Stimulated activated memory B cell treated with anti-CD40 and anti-IgM and Interleukin-4, amounts not matched to agents 10 μg/mL and 1 μg/mL and 100 μg/mL, for 72 hours (primary cell): ENCODE results near the gene SPNS2.

Source experiments
- ATAC-seq: fragments of 150-1000 bp; cut with Tn5 transposase; 2 replicates; pipeline ENCODE4 v1.10.0; 2021
- H3K27ac Mint-ChIP-seq: one replicate; pipeline ENCODE4 v1.8.0; 2022; ENCODE audit warnings: mild to moderate bottlenecking, mixed read lengths
- H3K27me3 Mint-ChIP-seq: one replicate; pipeline ENCODE4 v1.8.0; 2022; ENCODE audit warnings: mixed read lengths
- H3K36me3 Mint-ChIP-seq: one replicate; pipeline ENCODE4 v1.8.0; 2022; ENCODE audit warnings: mixed read lengths
- H3K4me1 Mint-ChIP-seq: one replicate; pipeline ENCODE4 v1.8.0; 2022; ENCODE audit warnings: mixed read lengths
- H3K4me3 Mint-ChIP-seq: one replicate; pipeline ENCODE4 v1.8.0; 2022; ENCODE audit warnings: mild to moderate bottlenecking, moderate library complexity, mixed read lengths
- H3K9me3 Mint-ChIP-seq: one replicate; pipeline ENCODE4 v1.8.0; 2022; ENCODE audit warnings: mixed read lengths

SPNS2 gene

DNA sequence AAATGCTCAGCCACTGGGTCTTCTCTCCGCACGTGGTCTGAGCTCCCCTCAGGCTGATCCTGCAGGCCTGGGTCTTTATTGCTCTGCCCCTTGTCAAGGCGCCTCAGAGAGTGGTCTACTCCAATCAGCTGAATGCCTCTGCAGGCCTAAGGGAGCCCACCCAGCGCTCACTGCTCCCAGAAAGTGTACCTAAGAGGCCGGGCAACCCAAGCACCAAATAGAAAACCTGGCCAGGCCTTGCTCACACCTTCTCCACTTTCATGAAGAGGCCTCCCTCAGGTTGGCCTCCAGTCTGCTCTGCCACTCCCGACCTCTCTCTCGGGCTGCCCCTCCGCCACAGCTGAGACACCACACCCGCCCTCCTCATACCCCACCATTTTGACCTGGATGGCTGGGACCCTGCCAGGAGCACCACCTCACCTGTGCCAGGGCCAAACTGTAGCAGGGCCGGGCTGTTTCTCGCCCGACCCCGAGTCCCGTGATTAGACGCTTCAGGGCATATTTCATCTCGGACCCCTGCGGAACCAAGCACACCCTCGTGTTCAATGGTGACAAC is 55.8 kb downstream of the SPNS2 start:
- peak; percentile 1 for ATAC-seq
- Mint-ChIP-seq H3K27me3 (no peaks in the 10 kb centered on the region), H3K9me3 (no peaks in the 10 kb centered on the region), H3K4me1 (peaks cover 37% of the 10 kb centered on the region), H3K4me3 (peak overlapping the region; percentile 97), H3K36me3 (peaks cover 26% of the 10 kb centered on the region), H3K27ac (peak overlapping the region; percentile 94)

DNA sequence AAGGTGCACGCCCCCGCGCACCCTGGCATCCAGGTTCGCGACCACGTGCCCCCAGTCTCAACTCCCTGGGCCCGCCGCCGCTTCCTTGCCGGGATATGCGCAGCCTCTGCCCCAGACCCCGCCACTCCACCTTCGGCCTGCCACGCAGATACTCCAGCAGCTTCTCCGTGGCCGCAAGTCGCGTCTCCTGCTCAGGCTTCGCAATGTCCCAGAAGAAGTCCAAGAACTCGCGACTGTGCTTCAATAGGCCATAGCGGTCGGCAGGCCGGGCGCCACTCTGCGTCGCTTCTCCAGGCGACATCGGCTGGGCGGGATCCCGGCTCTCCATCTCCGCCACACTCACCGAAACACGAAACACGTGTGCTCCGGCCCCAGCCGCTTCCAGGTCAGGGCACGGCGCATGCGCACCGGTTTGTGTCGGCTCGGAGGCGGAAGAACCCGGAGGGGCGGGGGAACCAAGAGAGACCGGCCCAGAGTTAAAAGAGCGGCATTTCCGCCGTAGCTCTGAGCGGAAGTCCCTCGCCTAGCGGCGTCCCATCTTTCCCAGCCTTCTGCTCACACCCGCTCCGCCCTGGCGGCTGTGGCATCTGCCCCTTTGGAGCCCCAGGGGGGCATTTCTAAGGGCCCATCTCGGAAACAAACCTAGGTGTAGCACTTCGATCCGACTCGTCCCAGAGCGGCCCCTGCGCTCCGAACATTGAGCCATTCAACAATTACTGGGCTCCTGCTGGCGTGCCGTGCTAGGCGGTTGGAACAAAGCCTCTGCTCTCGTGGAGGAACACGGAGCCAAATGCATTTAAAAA is 56.5 kb downstream of the SPNS2 start, which contains the start of gene MYBBP1A:
TSS of gene MYBBP1A (minus strand) at position 388 of the 803 bp plus-strand sequence. CDS start at position 328, 60 bp downstream.
- Mint-ChIP-seq H3K4me3 (peak within 1 kb of the TSS; percentile 97), H3K9me3 (no peaks in the 10 kb centered on the region), H3K4me1 (peaks cover 37% of the 10 kb centered on the region), H3K27ac (peak within 1 kb of the TSS; percentile 94), H3K27me3 (no peaks in the 10 kb centered on the region), H3K36me3 (peaks cover 20% of the 10 kb centered on the region)
- ATAC-seq: peak; percentile 96

DNA sequence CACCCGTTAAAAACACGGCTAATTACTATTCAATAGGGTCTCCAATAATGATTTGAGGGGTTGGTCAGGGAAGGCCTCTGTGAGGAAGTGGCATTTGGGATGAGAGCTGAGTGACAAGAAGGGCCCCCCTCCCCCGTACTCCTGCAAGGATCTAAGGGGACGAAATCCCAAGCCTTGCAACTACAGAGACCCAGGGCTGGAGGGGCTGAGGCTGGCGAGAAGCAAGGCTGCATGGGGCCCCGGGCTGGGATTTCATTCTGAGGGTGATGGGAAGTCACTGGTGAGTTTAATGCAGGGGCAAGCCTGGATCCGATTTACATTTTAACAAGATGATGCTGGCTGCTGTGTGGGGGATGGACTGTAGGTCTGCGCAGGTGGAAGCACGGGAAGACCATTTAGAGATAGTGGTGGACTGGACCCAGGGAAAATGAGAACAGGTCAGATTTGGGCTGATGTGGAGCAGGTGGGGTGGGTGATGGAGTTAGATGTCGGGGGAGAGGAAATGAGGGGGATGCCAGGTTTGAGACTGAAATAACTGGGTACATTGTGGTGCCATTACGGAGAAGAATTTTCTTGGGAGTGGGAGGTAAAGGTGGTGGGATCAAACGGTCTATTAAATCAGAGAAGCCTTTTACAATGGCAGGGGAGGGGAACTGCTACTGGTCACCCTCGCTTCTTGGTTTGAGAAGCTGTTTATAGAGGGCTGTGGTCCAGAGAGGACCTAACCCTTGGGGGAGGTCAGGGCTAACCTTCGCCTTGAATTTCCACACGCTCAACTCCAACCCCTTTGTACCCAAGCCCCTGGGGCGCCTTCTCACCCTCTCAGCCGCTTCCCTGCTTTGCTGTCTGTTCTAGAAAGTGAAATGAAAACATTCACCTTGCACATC is 57.4 kb downstream of the SPNS2 start:
- ATAC-seq: no peak
- H3K9me3 Mint-ChIP-seq: no peaks in the 10 kb centered on the region
- no peaks in the 10 kb centered on the region for H3K27me3 Mint-ChIP-seq
- peak overlapping the region; percentile 94 for H3K27ac Mint-ChIP-seq
- H3K36me3 Mint-ChIP-seq: peaks cover 13% of the 10 kb centered on the region
- peak overlapping the region; percentile 97 for H3K4me3 Mint-ChIP-seq
- H3K4me1 Mint-ChIP-seq: peaks cover 37% of the 10 kb centered on the region

DNA sequence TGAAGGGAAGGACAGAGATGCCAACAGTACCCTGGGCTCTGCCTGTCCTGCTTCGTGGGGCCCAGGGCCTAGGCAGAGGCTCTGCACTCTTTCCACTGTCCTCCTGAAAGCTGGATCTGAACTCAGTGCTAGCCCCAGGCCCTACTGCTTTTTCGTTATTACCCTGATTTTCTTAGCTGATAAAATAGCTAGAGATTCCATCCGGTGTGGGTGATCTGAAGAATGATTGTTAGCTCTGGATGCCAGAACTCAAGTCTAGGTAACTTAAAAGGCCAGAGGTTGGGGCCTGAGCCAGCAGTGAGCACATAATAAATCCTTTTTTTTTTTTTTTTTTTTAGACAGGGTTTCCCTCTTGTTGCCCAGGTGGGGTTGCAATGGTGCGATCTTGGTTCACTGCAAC is 58.3 kb downstream of the SPNS2 start:
- H3K4me1 Mint-ChIP-seq: peaks cover 44% of the 10 kb centered on the region
- no peaks in the 10 kb centered on the region for H3K9me3 Mint-ChIP-seq
- ATAC-seq: no peak
- peaks cover 4% of the 10 kb centered on the region for H3K36me3 Mint-ChIP-seq
- no peaks in the 10 kb centered on the region for H3K27me3 Mint-ChIP-seq
- no peak overlapping the region for H3K4me3 Mint-ChIP-seq
- no peak overlapping the region for H3K27ac Mint-ChIP-seq

DNA sequence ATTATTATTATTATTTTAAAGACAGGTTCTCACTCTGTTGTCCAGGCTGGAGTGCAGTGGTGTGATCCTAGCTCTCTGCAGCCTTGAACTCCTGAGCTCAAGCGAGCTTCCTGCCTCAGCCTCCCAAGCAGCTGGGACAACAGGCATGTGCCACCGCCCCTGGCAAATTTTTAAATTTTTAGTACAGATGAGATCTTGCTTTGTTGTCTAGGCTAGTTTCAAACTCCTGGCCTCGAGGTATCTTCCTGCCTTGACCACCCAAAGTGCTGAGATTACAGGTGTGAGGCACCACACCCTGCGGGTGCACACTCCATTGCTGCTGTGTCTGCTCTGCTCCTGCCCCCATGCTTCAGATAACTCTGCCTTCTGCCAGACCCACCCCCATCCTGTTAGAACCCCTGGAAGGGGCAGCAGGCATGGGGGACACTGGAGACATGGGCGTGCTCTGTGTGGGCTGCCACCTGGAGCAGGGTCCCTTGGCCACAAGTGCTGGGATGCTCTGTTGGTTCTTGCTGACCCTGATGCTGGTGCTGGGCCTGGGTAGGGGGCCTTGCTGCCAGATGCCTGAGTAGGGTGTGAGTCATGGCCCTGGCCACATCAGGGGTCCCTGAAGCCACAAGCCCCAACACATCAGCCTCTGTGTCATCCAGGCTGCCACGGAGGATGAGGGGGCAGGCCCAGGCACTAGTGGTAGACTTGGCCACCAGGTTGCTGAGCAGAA is 59.1 kb downstream of the SPNS2 start:
- no peak for ATAC-seq
- Mint-ChIP-seq H3K27me3 (no peaks in the 10 kb centered on the region), H3K27ac (no peak overlapping the region), H3K4me1 (peaks cover 51% of the 10 kb centered on the region), H3K4me3 (no peak overlapping the region), H3K36me3 (no peaks in the 10 kb centered on the region), H3K9me3 (no peaks in the 10 kb centered on the region)

DNA sequence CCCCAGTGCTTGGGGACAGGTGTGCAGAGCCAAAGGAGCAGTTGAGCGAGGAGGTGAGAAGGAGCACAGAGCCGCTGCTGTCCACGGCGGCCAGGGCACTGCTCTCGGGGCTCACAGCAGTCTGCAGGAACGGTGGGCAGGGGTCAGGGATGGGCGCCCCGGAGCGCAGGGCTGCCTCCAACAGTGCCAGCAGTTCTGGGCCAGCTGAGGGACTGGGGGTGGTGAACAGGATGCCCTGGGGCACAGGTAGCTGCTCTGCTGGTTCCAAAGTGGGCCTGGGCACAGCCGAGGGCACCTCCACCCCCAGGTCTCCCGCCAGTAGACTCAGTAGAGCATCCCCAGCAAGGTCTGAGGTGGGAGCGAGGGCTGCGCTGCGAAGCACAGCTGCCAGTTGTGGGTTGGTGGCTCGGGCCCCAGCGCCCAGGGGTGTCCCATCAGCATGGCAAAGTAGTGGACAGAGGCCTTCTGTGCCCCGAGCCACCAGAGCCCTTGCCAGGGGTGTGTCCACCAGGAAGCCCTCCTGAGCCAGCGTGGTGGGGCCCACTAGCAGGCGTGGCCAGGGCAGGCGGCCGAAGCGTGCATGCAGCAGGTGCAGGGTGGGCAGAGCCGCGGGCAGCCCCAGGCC is 59.8 kb downstream of the SPNS2 start:
- peaks cover 58% of the 10 kb centered on the region for H3K4me1 Mint-ChIP-seq
- H3K27ac Mint-ChIP-seq: no peak overlapping the region
- no peaks in the 10 kb centered on the region for H3K27me3 Mint-ChIP-seq
- no peaks in the 10 kb centered on the region for H3K9me3 Mint-ChIP-seq
- no peaks in the 10 kb centered on the region for H3K36me3 Mint-ChIP-seq
- no peak for ATAC-seq
- H3K4me3 Mint-ChIP-seq: no peak overlapping the region

DNA sequence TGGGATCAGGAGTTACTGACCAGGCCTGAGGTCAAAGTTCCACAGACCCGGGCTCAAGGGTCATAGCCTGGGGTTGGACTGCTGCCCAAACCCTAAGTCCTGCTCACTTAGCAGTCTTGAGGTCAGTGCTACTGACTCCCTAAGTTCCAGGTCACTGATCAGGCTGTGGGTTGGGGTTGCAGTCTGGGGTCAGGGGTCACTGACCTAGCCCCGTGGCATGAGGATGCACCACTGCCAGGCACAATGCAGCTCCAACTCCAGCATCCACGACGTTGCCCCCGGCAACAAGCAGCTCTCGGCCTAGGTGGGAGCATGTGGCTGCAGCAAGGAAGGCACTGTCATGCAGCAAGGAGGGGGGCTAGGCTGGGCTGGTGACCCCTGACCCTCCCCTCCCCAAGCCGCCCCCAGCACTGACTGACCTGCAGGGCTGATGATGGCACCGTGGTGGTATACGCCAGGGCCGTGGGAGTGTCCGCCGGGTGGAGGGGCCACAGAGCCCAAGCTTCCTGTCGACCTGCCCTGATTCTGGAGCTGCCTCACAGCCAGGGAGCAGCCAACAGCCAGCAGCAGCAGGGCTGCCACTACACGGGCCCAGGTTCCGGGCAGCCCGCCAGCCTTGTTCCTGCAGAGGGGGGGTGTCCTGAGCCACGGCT is 60.6 kb downstream of the SPNS2 start:
- Mint-ChIP-seq H3K9me3 (no peaks in the 10 kb centered on the region), H3K36me3 (no peaks in the 10 kb centered on the region), H3K4me3 (no peak overlapping the region), H3K4me1 (peaks cover 54% of the 10 kb centered on the region), H3K27me3 (no peaks in the 10 kb centered on the region), H3K27ac (no peak overlapping the region)
- no peak for ATAC-seq

DNA sequence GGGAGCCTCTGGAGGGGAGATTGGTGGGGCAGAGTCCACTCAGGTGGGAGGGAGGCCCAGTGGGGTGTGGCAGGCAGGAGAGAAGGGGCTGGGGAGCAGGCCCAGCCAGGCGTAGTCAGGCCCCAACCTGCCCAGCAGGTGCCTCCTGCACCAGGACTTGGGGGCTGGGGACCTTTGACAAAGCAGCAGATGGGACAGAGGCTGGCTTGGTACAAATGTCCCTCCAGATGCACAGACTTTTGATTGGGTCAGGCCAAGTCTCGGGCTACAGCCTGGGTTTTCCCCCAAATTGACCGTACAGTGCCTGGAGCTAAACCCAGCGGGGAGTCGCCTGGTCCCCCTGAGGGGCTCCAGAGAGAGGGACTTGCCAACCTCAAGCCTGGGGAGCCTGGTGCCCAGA is 61.3 kb downstream of the SPNS2 start:
- no peak for ATAC-seq
- no peak overlapping the region for H3K4me3 Mint-ChIP-seq
- peaks cover 47% of the 10 kb centered on the region for H3K4me1 Mint-ChIP-seq
- no peaks in the 10 kb centered on the region for H3K36me3 Mint-ChIP-seq
- no peak overlapping the region for H3K27ac Mint-ChIP-seq
- H3K27me3 Mint-ChIP-seq: no peaks in the 10 kb centered on the region
- H3K9me3 Mint-ChIP-seq: no peaks in the 10 kb centered on the region

DNA sequence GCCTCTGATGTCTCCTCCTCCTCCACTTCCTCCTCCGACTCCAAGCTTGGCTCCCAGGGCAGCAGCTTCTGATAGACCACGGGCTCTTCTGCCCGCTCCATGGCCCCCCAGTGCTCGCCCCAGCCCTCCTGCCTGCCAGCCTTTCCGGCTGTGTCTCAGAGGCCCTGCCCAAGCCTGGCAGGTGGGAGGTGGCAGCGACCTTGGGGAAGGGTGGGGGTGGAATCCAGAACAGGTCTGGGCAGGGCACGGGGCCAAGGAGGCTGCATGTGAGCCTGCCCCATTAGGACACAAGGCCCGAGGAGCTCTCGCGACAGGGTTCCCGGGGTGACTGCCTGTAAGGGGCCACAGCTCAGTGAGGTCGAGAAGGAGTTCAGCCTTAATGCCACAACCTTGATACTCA is 61.7 kb downstream of the SPNS2 start, which contains the start of gene GGT6:
TSS of gene GGT6 (minus strand) at position 157 of the 400 bp plus-strand sequence. CDS start at position 101, 56 bp downstream.
- no peaks in the 10 kb centered on the region for H3K36me3 Mint-ChIP-seq
- no peak within 1 kb of the TSS for H3K4me3 Mint-ChIP-seq
- no peak for ATAC-seq
- no peaks in the 10 kb centered on the region for H3K27me3 Mint-ChIP-seq
- H3K9me3 Mint-ChIP-seq: no peaks in the 10 kb centered on the region
- no peak within 1 kb of the TSS for H3K27ac Mint-ChIP-seq
- peaks cover 46% of the 10 kb centered on the region for H3K4me1 Mint-ChIP-seq

DNA sequence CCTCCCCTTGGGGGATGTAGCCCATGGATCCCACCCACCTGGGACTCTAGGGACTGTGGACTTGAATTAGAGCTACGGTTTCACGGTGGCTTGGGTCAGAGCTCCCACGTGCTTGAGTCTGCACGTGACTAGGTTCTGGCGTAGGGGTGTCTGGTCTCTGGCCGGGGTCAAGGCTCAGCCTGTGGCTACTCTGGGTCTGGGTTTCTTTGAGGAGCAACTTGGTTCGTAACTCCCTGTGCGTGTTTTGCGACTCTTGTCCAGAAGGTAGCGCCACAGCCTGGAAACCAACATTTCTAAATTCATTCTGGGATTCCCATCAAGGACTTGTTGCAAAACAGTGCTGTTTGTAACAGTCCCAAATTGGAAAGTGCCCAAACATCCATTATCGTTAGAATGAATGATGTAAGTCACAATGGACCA is 62.2 kb downstream of the SPNS2 start:
- Mint-ChIP-seq H3K4me3 (no peak overlapping the region), H3K27ac (no peak overlapping the region), H3K27me3 (no peaks in the 10 kb centered on the region), H3K4me1 (peaks cover 46% of the 10 kb centered on the region), H3K36me3 (no peaks in the 10 kb centered on the region), H3K9me3 (no peaks in the 10 kb centered on the region)
- no peak for ATAC-seq

DNA sequence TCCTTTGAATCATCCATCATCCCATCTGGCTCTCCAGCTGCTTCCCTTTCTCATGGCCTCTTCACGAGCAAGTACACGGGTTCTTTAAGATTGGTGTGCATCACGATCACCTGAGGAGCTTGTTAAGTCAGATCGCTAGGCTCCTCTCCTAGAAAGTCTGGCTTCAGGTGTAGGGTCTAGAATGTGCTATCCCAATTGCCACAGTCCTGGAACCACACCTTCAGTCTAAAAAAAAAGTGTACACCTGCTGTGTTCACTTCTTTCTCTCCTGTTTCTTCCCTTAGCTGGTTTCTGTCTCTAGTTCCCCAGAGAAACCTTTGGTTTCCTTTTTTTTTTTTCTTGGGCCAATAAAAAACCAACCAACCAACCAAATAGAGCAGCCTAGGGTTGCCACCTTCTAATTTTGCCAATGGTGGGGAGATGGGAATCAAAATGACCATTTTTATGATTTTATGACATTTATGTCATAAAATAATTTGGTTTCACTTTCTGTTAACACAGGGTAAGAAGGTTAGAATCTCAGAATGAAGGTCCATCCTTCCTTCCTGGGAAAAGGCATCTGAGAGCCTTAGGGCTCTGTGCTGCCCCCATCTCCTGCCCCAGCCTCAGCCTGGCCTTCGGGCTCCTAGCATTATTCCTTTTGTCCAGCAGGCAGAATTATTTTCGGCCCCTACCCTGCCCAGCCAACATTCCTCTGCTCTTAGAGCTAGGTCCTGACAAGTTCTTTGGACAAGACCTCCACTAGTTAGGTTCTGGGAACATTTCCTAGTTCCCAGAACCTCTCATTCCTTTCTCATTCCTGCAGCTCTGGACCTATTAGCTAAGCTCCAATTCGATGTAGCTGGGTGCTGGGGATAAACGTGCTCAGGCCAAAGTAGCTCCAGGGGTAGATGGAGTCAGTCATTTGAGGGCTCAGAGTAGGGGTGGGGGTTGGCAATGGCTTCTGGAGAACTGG is 63.6 kb downstream of the SPNS2 start:
- no peaks in the 10 kb centered on the region for H3K27me3 Mint-ChIP-seq
- no peak overlapping the region for H3K4me3 Mint-ChIP-seq
- H3K27ac Mint-ChIP-seq: peak overlapping the region; percentile 40
- peak; percentile 14 for ATAC-seq
- H3K9me3 Mint-ChIP-seq: no peaks in the 10 kb centered on the region
- peaks cover 44% of the 10 kb centered on the region for H3K4me1 Mint-ChIP-seq
- H3K36me3 Mint-ChIP-seq: no peaks in the 10 kb centered on the region

DNA sequence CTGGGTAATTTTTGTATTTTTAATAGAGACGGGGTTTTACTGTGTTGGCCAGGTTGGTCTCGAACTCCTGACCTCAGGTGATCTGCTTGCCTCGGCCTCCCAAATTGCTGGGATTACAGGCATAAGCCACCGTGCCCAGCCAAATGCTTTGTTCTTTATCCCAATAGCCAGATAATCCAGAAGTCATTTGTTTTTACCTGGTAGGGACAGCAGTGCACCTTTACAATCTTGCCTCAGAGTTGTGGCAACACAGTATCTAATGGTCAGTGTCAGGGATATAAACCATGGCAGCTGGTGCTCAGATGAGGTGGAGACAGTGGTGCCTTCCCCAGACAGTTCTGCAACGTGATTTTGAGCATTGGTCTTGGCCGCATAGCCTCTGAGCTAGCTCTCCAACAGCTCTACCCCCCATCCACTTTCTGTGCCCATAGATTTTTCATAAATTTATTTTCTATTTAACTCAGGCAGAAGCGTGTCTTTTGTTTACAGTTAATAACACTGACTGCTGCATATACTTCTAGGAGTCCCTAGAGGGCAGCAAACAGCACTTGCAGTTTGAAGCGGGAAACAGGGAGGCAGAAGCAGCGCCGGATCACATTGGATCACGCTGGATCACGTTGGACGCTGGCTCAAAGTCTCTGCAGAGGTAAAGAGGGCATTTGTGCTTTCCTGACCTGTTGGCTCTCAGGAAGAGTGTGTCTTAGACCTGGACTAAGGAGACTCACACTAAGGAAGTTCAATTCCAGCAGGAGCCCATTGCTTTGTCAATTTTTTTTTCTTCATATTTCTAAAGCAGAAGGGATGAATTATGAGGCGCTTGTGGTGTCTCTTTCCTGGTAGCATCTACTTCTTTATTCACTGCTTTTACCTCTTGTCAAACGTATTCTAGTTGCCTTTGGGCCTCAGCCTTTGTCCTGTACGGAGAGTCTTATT is 66.8 kb downstream of the SPNS2 start:
- peak; percentile 58 for ATAC-seq
- no peaks in the 10 kb centered on the region for H3K9me3 Mint-ChIP-seq
- H3K4me1 Mint-ChIP-seq: peaks cover 39% of the 10 kb centered on the region
- H3K36me3 Mint-ChIP-seq: no peaks in the 10 kb centered on the region
- no peaks in the 10 kb centered on the region for H3K27me3 Mint-ChIP-seq
- H3K4me3 Mint-ChIP-seq: no peak overlapping the region
- no peak overlapping the region for H3K27ac Mint-ChIP-seq
